GM12891 (cell line): ENCODE measurements around the gene PTPN3.

Source experiments
- DNase-seq: peaks from one replicate; pipeline ENCODE4 v3.0.0; 2011; ENCODE audit warnings: low spot score; ENCODE audit not compliant: insufficient read length
- FAIRE-seq: peaks from 2 replicates; lab custom pipeline; 2011; peaks lifted over from hg19 to GRCh38; lab: Jason Lieb, UNC
- PAX5 ChIP-seq: IDR thresholded peaks from 2 replicates; pipeline ENCODE4 v1.6.1; 2011; ENCODE audit warnings: low read length, moderate library complexity, mild to moderate bottlenecking; ENCODE audit not compliant: insufficient read depth, severe bottlenecking
- POLR2A ChIP-seq: IDR thresholded peaks from 2 replicates; pipeline ENCODE4 v1.6.1; 2011; ENCODE audit warnings: low read depth, low read length, control low read depth
- POLR2AphosphoS5 ChIP-seq: IDR thresholded peaks from 2 replicates; pipeline ENCODE4 v1.6.1; 2011; ENCODE audit warnings: low read depth, low read length, control low read depth
- POU2F2 ChIP-seq: IDR thresholded peaks from 2 replicates; pipeline ENCODE4 v1.6.1; 2011; ENCODE audit warnings: low read depth, mild to moderate bottlenecking, control low read depth, low read length, moderate library complexity
- SPI1 ChIP-seq: IDR thresholded peaks from 2 replicates; pipeline ENCODE4 v1.6.1; 2011; ENCODE audit warnings: low read depth, low read length, control low read depth
- TAF1 ChIP-seq: IDR thresholded peaks from 2 replicates; pipeline ENCODE4 v1.6.1; 2011; ENCODE audit warnings: low read depth, low read length, control low read depth

The PTPN3 gene

DNA sequence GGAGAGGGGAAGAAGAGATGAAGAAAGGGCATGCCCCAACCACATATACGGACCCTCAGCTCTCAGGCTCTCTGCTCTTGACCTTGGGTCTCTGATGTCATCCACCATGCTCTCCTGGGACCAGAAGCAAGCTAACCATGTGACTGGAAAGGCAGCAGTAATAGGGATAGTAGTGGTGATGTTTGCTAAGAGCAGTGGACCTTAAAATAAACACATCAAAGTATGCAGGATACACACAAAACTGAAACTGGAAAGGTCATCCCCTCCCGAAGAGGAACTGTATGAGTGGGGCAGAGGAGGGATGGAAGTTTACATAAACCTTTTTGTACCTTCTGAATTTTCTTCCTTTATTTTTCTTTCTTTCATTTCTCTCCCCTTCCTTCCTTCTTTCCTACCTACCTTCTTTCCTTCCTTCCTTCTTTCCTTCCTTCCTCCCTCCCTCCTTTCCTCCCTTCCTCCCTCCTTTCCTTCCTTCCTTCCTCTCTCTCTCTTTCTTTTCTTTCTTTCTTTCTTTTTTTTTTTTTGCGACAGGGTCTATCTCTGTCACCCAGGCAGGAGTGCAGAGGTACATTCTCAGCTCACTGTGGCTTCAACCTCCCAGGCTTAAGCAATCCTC lies 8.1 kb upstream of the PTPN3 start:
- TF ChIP-seq TAF1, result no peak
- no peak for TF ChIP-seq PAX5
- TF ChIP-seq POLR2A, result no peak
- no peak for TF ChIP-seq SPI1
- no peak for TF ChIP-seq POLR2AphosphoS5
- TF ChIP-seq POU2F2, result no peak
- FAIRE-seq, result no peak
- DNase-seq, result no peak

GRCh38 chr9:109504689-109505088 lies 6.6 kb upstream of the PTPN3 start:
- FAIRE-seq, result no peak
- no peak for TF ChIP-seq PAX5
- TF ChIP-seq POLR2AphosphoS5, result no peak
- no peak for TF ChIP-seq POLR2A
- TF ChIP-seq SPI1, result no peak
- TF ChIP-seq POU2F2, result no peak
- TF ChIP-seq TAF1, result no peak
- DNase-seq, result no peak

DNA sequence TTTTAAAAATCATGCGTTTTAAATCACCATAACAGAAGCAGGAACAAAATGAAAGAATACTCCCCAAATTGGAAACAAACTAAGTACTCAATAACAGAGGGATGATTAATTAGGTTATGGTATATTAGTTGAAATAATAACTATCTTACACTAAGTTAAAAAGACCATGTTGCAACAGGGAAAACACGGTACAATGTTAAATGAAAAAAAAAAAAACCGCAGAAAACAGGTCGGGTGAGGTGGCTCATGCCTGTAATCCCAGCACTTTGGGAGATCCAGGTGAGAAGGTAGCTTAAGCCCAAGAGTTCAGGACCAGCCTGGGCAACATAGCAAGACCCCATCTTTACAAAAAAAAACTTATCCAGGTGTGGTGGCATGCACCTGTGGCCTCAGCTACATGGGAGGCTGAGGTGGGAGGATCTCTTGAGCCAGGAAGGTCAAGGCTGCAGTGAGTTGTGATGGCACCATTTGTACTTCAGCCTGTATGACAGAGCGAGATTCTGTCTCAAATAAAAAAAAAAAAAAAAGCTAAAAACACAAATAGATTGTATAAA lies 2.4 kb upstream of the PTPN3 start:
- no peak for TF ChIP-seq POLR2AphosphoS5
- TF ChIP-seq POLR2A, result no peak
- no peak for TF ChIP-seq POU2F2
- no peak for TF ChIP-seq TAF1
- TF ChIP-seq SPI1, result no peak
- TF ChIP-seq PAX5, result no peak
- no peak for FAIRE-seq
- DNase-seq, result no peak

GRCh38 chr9:109499631-109500410 lies 1.7 kb upstream of the PTPN3 start:
- DNase-seq (no peak), FAIRE-seq (no peak)
- no peak for TF ChIP-seq POLR2AphosphoS5
- TF ChIP-seq TAF1, result no peak
- TF ChIP-seq POLR2A, result no peak
- no peak for TF ChIP-seq SPI1
- no peak for TF ChIP-seq PAX5
- no peak for TF ChIP-seq POU2F2

- FAIRE-seq, result no peak
- no peak for DNase-seq
- TF ChIP-seq SPI1, result no peak
- no peak for TF ChIP-seq POU2F2
- TF ChIP-seq PAX5, result no peak
- TF ChIP-seq POLR2AphosphoS5, result no peak
- TF ChIP-seq TAF1, result no peak
- no peak for TF ChIP-seq POLR2A
Measured at GRCh38 chr9:109499093-109499630, 1.1 kb upstream of the PTPN3 start.

DNA sequence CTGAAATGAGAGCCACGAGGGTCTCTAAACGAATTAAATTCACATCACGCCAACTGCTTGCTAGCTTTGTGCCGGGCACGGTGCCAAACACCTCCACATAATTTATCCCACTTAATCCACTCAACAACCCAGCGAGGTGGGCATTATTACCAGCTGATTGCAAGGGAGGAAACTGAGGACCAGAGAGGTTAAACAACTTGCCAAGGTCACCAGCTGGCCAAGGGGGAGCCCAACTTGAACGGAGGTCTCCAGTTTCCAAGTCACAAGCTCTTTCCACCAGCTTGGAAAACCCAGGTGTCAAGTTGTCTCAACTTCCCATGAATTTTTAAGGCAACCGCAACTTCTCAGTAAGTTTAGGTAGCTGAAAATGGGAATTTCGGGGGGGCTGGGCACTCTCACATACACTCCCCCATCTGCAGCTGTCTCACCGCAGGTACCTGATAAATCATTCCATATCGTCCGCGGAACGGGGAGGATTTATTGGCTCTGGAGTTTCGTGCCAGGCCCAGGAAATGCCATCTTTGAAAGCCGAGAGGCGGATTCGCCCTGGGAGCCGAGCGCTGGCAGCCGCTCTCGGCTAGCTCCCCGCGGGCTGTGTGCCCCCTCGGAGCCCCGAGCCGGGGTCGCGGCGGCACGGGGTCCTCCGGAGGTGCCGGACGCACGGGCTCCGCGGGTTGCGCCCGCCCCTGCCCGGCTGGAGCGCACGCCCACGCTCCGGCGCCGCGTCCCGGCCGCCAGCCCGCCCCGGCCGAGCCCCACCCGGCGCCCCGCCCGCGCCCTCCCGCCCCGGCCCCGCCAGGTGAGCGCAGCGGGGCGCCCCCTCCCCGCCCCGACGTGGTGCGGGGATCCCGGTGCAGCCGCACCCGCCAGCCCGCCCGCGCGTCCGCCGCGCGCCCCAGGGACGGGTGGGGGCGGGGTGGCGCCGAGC lies 617 bp downstream of the PTPN3 start:
- no peak for FAIRE-seq

GRCh38 chr9:109496841-109497225 lies 1.3 kb downstream of the PTPN3 start:
- TF ChIP-seq PAX5 (no peak), SPI1 (no peak), POLR2AphosphoS5 (no peak), TAF1 (no peak), POU2F2 (no peak), POLR2A (no peak)
- FAIRE-seq, result no peak
- DNase-seq, result no peak

More for the DNA sequence above, 617 bp downstream of the PTPN3 start:
- TF ChIP-seq TAF1 (no peak), POU2F2 (no peak), SPI1 (no peak), POLR2AphosphoS5 (no peak), POLR2A (no peak), PAX5 (no peak)
- DNase-seq, result no peak

GRCh38 chr9:109496218-109496617 lies 1.9 kb downstream of the PTPN3 start:
- no peak for TF ChIP-seq POU2F2
- DNase-seq, result no peak
- no peak for FAIRE-seq

GRCh38 chr9:109493648-109494047 lies 4.5 kb downstream of the PTPN3 start:
- TF ChIP-seq PAX5 (no peak), POU2F2 (no peak), TAF1 (no peak)
- DNase-seq (no peak), FAIRE-seq (no peak)
